Right lobe of liver (tissue), 6 donors: ENCODE measurements around the gene CCDC6. TPM values are rescaled to one million over a fixed set of nuclear protein-coding genes. Genes with fewer than 3 reads are reported as not detected.

Source experiments
- ATAC-seq, 4 donors: fragments of 200-7000 bp; cut with Tn5 transposase; one replicate each; pipeline ENCODE4 v1.9.1; 2020; ENCODE audit warnings: mild to moderate bottlenecking in 4 of 4, moderate library complexity in 4 of 4
- DNase-seq, 3 donors: peaks; one replicate each; pipeline ENCODE4 v3.0.0-alpha.2; 2020
- H3K27ac ChIP-seq, 3 donors: fragments of 200-600 bp; one replicate each; pipeline ENCODE4 v1.8.0; 2022
- H3K27me3 ChIP-seq, 2 donors: fragments of 200-600 bp; one replicate each; pipeline ENCODE4 v1.8.0; 2022
- H3K36me3 ChIP-seq, 4 donors: fragments of 200-600 bp; sonication (generic) in 1 of 4; one replicate each; pipeline versions ENCODE4 v1.5.1 to v1.8.0; 2017 to 2022; ENCODE audit warnings: control low read depth in 1 of 4
- H3K4me1 ChIP-seq, 4 donors: fragments of 200-600 bp; sonication (generic) in 1 of 4; one replicate each; pipeline versions ENCODE4 v1.5.1 to v1.8.0; 2017 to 2022; ENCODE audit warnings: control low read depth in 1 of 4
- H3K4me3 ChIP-seq, 3 donors: fragments of 200-600 bp; one replicate each; pipeline ENCODE4 v1.8.0; 2022
- H3K9me3 ChIP-seq, 4 donors: fragments of 200-600 bp; sonication (generic) in 1 of 4; one replicate each; pipeline versions ENCODE4 v1.5.1 to v1.8.0; 2017 to 2022; ENCODE audit warnings: control low read depth in 1 of 4
- POLR2A ChIP-seq: fragments of 450-650 bp; IDR thresholded peaks from one replicate; pipeline ENCODE4 v1.6.1; 2017; ENCODE audit warnings: antibody characterized with exemption, mild to moderate bottlenecking
- WGBS: methylation state at CpG from one replicate; pipeline ENCODE4 v1.1.6; 2018; ENCODE audit warnings: low coverage, low lambda C conversion rate; ENCODE audit not compliant: insufficient coverage; ENCODE audit errors: missing lambda C conversion rate; 5-methylcytosine and 5-hydroxymethylcytosine counted together
- intact Hi-C, 2 donors: fragments of 100-400 bp; cut with DNase I; formaldehyde crosslinking; loops; one replicate each; pipeline versions ENCODE4 v1.11.2 to v1.14.1; 2022
- total RNA-seq, 6 experiments: library from RNA; depleted of rRNA in 2 of 6; stranded (reverse); fragments of >200 nt in 2 of 6; fragmentation: NEBNext Ultra II Directional in 3 of 6; extraction: Animal tissue kit (Norgen Biotek cat#: 25700) in 3 of 6; gene quantifications; one replicate each; pipeline versions ENCODE4 v1.1.0 to v1.2.4, GENCODE V29; 2016 to 2023
- TF ChIP-seq, protein P1 (sequence below), 4 donors: fragments of 200-600 bp in 3 of 4; fragments of 450-650 bp in 1 of 4; IDR thresholded peaks; one replicate each; pipeline versions ENCODE4 v1.5.1 to v1.8.0; 2016 to 2022; ENCODE audit warnings: antibody characterized with exemption in 4 of 4, mild to moderate bottlenecking in 2 of 4
- donor health status: DM: no; HTN: yes; CAD: no.
- donor health status: DM: no; HTN: no; CAD: no.
- donor health status: DM: no; HTN: no; CAD: no.
- donor health status: DM: no; HTN: yes; CAD: no.
- donor health status: DM: no; HTN: yes; CAD: no.

CCDC6 gene
- total RNA-seq, 6 experiments from 2014 or later = 9.2 to 20.4 (median 14.8) TPM

DNA sequence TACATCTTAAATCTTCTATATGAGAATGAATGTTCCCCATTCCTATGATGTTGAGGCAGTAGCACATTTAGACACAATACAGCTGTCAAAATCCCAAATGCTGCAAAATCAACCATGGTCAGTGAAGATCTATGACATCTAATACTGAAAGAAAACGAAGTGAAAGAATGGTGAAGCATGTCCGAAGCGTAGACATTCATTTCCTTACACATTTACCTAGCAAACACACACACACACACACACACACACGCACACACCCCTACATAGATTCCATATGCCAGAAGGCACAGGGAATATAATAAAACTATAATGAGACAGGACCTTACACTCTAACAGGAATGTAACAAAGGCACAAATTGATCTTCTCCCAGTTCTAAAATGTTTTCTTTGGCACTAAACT is 32.5 kb downstream of the CCDC6 start:
- no peaks in the 10 kb centered on the region for H3K9me3 ChIP-seq
- peaks cover 0 to 4% (median 0%) of the 10 kb centered on the region in 4 donors for H3K4me1 ChIP-seq
- intact Hi-C loops = no loop called here
- 83% methylated on average over 4 of the region's 4 CpGs for WGBS
- TF ChIP-seq POLR2A = no peak
- TF ChIP-seq, protein P1, sequence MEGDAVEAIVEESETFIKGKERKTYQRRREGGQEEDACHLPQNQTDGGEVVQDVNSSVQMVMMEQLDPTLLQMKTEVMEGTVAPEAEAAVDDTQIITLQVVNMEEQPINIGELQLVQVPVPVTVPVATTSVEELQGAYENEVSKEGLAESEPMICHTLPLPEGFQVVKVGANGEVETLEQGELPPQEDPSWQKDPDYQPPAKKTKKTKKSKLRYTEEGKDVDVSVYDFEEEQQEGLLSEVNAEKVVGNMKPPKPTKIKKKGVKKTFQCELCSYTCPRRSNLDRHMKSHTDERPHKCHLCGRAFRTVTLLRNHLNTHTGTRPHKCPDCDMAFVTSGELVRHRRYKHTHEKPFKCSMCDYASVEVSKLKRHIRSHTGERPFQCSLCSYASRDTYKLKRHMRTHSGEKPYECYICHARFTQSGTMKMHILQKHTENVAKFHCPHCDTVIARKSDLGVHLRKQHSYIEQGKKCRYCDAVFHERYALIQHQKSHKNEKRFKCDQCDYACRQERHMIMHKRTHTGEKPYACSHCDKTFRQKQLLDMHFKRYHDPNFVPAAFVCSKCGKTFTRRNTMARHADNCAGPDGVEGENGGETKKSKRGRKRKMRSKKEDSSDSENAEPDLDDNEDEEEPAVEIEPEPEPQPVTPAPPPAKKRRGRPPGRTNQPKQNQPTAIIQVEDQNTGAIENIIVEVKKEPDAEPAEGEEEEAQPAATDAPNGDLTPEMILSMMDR (IDR thresholded peaks at IDR 0.05) = no peak
- ATAC-seq (no peak), DNase-seq (no peak)
- no peak overlapping the region for H3K4me3 ChIP-seq
- no peaks in the 10 kb centered on the region for H3K27me3 ChIP-seq
- H3K36me3 ChIP-seq = no peaks in the 10 kb centered on the region
- peak overlapping the region in 1 of 3 donors; percentile 10 for H3K27ac ChIP-seq

GRCh38 chr10:59872892-59873463 is 33.4 kb downstream of the CCDC6 start:
- no peaks in the 10 kb centered on the region for H3K4me1 ChIP-seq
- no peaks in the 10 kb centered on the region for H3K27me3 ChIP-seq
- DNase-seq (no peak), ATAC-seq (peak; percentile 36 to 74 (median 64))
- H3K27ac ChIP-seq = peak overlapping the region in 1 of 3 donors; percentile 10
- TF ChIP-seq, protein P1 (IDR thresholded peaks at IDR 0.05) = no peak
- no peak for TF ChIP-seq POLR2A
- H3K36me3 ChIP-seq = no peaks in the 10 kb centered on the region
- no peaks in the 10 kb centered on the region for H3K9me3 ChIP-seq
- intact Hi-C loops = no loop called here
- no peak overlapping the region for H3K4me3 ChIP-seq
- WGBS = 44% methylated on average over 7 of the region's 7 CpGs

GRCh38 chr10:59870152-59870551 is 36.2 kb downstream of the CCDC6 start:
- DNase-seq (no peak), ATAC-seq (no peak)
- no peaks in the 10 kb centered on the region for H3K36me3 ChIP-seq
- H3K4me3 ChIP-seq = no peak overlapping the region
- intact Hi-C loops = no loop called here
- 93% methylated on average over 3 of the region's 4 CpGs for WGBS
- no peak for TF ChIP-seq POLR2A
- TF ChIP-seq, protein P1 (IDR thresholded peaks at IDR 0.05) = no peak
- no peaks in the 10 kb centered on the region for H3K27me3 ChIP-seq
- H3K4me1 ChIP-seq = no peaks in the 10 kb centered on the region
- no peaks in the 10 kb centered on the region for H3K9me3 ChIP-seq
- no peak overlapping the region for H3K27ac ChIP-seq

GRCh38 chr10:59869594-59869940 is 36.8 kb downstream of the CCDC6 start:
- 98% methylated on average over 5 of the region's 6 CpGs for WGBS
- TF ChIP-seq, protein P1 (IDR thresholded peaks at IDR 0.05) = no peak
- no peak for TF ChIP-seq POLR2A
- DNase-seq = no peak
- Histone ChIP-seq H3K27ac (no peak overlapping the region), H3K27me3 (no peaks in the 10 kb centered on the region), H3K36me3 (no peaks in the 10 kb centered on the region), H3K9me3 (no peaks in the 10 kb centered on the region), H3K4me1 (peaks cover 0 to 6% (median 0%) of the 10 kb centered on the region in 4 donors), H3K4me3 (no peak overlapping the region)
- intact Hi-C loops = no loop called here
- no peak for ATAC-seq
